ENCODE data around the gene PRKCA.
"Not testable (repeated sequence)": the region's sequence is repeated elsewhere in the genome, so short reads cannot be mapped to it uniquely, and the experiment has no call there.

Gene PRKCA

DNA sequence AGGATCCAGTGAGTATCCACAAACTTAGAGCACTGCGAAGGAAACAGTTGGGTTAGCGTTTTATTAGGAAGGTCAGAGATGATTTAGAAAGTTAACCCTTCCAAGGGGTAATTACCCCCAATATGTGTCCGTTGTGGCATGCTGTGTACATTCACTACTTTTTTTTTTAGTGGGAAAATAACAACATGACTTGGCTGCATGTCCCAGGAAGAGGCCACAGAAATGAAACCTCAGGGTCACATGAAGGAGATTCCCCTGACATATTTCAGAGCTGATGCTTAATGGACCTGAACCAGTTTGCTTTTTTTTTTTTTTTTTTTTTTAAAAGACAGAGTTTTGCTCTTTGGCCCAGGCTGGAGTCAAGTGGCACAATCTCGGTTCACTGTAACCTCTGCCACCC, 167.5 kb downstream of the PRKCA start:
- no peak for DNase-seq

DNA sequence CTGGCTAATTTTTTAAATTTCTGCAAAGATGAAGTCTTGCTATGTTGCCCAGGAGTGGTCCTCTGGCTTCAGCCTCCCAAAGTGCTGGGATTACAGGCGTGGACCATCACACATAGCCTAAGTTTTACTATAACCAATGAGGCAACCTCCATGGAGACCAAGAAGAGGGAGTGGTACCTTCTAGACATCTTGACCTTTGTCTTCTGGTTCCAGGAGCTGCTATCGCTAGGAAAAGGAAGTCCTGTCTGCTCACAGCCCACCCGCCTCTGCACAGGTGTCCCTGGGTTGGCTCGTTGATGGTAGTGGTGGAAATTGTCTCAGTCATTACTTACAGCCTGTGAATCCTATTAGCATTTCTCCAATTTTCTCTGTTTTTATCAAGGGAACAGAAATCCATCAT, 169.7 kb downstream of the PRKCA start:
- DNase-seq: no peak

DNA sequence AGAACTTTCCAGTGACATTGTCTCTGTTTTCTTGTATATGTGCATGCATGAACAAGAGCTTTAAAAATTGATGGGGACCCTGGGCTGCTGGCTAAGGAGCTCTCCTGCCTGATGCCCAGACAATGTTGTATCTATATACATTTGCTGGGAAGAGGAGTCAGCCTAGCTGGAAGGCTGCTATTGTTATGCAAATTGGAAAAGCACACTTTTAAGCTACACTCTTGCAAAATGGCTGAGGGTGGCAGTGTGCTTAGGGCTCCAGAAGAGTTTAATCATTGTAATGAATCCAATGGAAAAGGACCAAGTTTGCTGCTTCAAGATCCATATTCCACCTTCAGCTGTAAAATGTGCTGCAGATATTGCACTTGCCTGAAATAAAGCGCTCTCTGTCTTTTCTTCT, 171.8 kb downstream of the PRKCA start:
- DNase-seq: no peak

DNA sequence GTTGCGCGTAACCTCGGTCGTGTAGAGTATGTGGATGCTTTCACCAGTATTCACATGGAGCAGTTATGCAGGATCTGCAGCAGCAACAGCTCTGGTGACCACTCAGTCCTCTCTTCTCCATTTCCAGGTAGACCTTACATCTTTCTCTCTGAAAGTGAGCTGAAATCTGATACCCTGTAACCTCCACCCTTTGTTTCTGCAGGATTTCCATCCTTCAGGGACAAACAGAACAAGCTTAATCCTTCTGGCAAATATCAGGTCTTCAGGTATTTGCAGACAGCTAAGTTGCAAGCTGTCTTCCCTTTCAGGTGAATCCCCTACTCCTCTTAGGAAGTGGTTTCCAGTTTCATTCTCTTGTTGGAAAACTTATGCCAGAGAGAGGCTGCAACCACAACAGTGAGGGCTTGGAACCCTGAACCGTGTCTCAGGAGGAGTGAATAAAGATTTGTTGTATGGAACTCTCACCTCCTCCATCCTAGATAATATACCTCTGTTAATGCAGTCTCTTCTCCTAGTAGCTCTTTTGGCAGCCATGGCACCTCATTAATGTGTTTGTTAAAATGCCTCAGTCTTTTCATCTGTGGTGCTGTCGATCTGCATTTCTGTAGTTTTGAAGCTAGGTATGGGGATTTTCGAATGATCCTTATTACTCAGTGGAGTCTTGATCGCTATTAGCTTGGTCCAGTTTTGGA, 172.5 kb downstream of the PRKCA start:
- DNase-seq: no peak

DNA sequence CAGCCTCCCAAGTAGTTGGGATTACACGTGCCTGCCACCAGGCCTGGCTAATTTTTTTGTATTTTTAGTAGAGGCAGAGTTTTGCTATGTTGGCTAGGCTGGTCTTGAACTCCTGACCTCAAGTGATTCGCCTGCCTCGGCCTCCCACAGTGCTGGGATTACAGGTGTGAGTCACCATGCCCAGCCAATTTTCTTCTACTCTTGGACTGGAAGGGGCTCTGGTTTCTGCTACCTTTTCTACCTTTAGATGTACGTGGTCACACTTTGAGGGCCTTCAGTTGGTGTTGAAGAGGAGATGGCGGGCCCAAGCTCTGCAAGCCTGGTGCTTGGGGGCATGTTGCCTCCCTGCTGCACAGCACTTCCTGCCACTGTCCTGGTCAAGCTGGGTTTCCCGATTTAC, 173.6 kb downstream of the PRKCA start:
- DNase-seq: no peak

DNA sequence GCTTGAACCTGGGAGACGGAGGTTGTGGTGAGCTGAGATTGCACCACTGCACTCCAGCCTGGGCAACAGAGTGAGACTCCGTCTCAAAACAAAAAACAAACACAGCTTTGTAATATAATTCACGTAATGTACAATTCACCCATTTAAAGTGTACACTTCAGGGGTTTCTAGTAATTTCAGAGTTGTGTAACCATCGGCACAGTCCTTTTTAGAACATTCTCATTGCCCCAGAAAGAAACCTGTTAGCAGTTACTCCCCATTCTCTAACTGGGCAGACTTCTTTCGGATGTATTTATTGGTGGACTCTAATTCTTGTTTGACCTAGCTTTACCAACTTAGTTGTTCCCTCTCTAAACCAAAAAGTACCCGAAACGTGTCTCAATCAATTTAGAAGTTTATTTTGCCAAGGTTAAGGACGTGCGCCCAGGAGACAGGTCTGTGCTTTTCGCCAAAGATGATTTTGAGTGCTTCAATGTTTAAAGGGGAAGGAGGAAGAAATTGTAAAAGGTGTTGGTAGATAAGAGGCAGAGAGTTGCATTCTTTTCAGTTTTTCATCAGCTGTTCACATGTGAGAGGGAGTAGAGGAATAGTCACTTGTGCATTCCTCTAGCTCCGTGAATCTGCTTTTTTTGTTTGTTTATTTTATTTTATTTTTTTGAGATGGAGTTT, 175.3 kb downstream of the PRKCA start:
- DNase-seq: no peak

DNA sequence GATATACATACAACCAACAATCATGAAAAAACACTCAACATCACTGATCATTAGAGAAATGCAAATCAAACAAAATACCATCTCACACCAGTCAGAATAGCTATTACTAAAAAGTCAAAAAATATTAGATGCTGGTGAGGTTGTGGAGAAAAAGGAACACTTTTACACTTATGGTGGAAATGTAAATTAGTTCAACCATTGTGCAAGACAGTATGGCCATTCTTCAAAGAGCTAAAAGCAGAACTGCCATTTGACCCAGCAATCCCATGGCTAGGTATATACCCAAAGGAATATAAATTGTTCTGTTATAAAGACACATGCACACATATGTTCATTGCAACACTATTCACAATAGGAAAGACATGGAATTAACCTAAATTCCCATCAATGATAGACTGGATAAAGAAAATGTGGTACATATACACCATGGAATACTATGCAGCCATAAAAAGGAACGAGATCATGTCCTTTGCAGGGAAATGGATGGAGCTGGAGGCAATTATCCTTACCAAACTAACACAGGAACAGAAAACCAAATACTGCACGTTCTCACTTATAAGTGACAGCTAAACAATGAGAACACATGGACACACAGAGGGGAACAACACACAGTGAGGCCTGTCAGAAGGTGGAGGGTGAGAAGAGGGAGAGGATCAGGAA, 176.9 kb downstream of the PRKCA start:
- DNase-seq: not testable (repeated sequence)

DNA sequence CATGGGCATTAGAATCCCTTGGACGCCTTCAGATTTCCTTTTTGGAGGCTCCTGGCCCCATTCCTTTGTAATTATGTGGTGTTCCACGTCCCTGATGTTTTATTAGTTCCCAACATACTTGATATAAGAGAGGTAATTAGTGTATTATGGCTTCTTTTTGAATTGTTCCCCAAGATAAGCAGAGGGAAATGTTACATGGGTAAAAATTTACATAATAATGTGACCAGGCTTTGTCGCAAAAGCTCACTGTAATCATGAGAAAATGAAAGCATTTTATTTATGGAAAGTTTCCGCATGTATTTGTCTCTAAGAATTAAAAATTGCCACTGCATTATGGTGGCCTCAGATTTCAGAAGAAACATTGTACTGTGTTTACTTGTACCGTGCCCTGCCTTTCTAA, 177.8 kb downstream of the PRKCA start:
- no peak for DNase-seq

DNA sequence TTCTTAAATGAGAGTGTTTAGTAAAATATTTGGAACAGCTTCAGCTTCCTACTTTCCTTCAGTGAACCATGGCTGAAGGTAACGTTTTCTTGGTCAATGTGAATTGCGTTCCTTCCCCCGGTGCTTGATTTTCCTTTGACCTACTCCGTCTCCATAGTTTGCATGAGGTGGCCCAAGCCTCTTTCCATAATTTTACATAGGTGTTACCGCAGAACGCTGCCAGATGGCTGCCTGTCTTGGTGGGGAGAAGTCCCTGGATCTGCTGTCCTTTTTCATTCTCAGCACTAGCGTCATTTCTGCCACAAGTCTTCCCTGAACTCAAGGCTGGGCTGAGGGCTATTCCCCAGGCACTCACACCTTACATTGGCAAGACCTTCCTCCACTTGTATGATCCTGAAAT, 178.4 kb downstream of the PRKCA start:
- DNase-seq: no peak

DNA sequence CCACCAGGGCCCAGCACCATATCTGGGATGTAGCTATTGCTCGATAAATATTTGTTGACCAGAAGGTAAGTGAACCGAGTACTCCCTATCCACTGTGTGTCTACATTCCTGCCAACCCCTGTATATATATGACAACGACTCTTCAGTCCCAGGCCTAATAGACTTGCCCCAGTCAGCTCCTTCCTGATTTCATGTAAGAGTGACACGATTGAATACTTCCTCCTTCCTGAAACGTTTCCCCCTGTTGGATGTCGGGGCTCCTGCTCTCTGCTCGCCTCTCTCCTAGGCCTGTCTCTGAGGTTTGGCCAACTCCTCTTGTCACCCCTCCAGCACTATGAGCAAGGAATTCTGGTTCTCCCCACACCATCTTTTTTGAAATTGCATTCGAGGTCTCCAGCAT, 178.9 kb downstream of the PRKCA start:
- no peak for DNase-seq

DNA sequence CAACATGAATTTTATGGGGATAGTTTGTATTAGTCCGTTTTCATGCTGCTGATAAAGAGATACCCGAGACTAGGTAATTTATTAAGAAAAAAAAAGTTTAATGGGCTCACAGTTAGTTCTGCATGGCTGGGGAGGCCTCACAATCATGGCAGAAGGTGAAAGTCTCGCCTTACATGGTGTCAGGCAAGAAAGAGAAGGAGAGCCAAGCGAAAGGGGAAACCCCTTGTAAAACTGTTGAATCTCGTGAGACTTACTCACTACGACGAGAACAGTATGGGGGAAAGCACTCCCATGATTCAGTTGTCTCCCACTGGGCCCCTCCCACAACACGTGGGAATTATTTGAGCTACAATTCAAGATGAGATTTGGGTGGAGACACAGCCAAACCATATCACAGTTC, 181.5 kb downstream of the PRKCA start:
- DNase-seq: no peak

DNA sequence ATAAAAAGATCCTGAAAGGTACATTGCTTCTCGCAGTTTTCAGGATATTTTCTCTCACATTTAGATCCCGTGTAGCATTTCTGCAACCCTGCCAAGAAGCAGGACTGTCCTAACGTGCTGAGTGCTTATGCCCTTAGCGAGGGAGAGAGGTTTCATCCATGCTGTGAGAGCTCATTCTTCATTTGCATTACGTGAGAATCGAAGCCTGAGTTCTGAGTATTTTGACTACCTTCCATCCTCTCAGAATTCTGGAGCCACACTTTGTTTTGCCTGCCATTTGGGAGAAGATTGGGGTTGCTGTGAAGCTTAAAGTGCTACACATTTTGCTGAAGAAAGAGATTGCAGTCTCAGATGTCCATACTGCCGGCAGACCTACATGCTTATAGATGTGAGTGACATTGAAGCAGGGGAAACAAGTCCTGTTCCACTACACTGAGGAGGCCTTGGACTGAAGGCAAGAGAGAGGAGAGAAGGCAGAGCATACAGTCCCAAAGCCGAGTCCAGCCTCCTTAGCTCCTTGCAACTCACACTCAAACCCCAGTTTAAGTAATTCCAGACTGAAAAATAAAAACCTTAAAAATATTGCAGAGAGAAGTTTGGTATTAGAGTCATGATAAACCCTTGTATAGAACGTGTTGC, 183.0 kb downstream of the PRKCA start:
- no peak for DNase-seq

DNA sequence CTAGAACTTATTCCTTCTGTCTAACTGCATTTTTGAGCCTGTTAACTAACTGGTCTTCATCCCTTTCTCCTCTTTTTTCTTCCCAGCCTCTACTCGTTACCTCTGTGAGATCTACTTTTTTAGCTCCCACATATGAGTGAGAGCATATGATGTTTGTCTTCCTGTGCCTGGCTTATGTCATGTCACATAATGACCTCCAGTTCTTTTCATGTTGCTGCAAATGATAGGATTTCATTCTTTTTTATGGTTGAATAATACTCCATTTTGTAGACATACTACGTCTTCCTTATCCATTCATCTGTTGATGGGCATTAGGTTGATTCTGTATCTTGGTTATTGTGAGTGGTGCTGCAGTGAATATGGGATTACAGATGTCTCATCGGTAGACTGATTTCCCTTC, 184.7 kb downstream of the PRKCA start:
- no peak for DNase-seq

DNA sequence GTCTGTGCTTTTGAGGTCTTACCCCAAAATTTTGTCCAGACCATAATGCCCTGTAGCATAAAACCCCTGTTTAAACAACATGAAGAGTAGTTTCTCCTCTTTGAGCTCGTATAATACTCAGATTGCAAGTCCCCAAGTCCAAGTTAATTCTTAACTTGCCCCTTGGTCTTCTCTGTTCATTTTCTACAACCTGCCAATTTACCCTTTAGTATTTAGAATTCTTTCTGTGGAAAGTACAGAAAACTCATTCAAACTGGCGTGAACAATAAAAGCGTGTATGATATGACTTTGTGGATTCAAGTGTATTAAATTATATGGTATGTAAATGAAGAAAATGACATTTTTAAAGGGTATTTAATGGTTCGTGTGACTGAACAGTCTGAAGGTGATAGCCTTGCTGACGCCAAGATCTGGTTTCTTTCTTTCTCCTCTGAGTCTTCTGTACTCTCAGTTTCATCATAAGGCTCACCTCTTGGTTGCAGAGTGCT, 185.6 kb downstream of the PRKCA start:
- no peak for DNase-seq

DNA sequence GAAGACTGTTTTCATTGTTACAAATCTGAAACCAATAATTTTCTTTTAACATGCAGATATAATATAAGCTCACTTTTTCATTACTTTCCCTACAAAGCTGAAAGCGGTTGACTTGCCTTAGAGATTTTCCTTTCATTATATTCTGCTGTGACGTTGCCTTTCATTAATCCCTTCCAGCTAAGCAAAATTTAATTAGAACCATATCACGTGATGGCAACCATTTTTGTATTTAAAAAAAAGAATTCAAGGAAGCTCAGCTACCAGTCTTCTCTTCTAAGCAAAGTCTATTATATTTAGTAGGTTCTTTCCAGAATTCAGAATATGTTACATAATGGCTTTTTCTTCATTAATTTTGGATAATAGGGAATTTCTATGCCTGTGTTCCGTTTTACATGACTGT, 186.5 kb downstream of the PRKCA start:
- no peak for DNase-seq

DNA sequence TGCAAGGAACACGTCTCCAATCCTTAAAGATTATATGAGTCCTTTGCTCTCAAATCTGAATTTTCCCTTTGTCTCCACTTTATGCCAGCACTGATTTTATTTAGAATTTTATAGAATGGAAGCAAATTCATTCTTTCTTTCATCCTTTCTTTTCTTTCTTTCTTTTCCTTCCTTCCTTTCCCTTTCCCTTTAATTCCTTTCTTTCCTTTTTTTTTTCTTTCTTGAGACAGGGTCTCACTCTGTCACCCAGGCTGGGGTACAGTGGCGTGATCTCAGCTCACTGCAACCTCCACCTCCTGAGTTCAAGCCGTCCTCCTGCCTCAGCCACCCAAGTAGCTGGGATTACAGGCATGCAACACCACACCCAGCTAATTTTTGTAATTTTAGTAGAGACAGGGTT, 187.2 kb downstream of the PRKCA start:
- not testable (repeated sequence) for DNase-seq

DNA sequence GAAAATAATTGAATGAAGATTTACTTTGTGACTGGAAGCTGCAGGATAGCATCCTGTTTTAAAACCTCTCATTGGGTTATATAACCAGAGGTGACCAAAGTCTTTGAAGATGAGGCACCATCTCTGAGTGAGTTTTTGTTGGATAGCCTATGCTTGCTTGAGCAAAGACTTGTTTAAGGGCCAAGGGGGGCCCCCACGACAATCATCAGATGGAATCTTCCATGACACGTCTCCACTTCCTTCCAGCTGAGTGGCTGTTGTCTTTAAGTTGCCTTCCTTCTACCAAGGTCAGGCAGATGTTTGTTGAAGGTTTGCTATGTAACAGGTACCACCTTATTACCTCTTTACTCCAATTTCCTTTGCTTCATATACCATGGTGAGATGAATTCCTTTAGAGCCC, 188.8 kb downstream of the PRKCA start:
- DNase-seq: no peak

DNA sequence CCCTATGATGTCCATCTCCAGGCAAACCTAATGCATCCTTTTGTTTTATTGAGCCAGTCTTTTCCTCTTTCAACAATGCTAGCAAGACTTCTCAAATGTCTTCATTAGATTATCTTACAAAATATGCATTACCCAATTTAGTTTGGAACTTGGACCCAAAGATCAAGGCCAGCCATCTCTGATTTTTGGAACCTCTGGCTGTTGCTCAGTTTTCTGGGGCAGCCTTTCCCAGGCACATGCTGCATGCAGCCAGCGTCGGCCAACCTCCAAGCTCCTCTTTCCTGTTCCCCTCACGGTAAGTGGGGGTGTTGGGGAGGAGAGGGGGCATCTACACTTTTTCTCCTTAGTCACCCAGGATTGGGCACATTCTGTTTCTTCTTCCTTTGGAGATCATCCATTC, 189.3 kb downstream of the PRKCA start:
- no peak for DNase-seq

DNA sequence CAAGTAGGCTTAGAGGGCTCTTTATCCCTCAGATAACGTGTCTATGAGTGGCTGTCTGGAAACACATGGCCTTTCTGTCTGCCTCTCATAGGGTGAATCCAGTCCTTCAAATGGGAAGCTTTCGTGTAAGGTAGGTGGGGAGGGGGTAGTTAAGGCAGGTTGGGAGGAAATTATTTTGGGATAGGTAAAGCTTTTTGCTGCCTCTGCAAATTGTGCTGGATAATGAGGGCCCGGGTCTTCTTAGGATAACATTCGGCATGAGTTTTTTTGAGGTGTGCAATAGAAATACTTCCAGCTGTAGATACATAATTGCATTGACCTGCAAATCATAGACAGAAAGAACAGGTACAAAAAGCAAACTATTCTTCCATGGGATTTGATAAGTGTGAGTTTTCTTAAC, 189.7 kb downstream of the PRKCA start:
- DNase-seq: no peak

DNA sequence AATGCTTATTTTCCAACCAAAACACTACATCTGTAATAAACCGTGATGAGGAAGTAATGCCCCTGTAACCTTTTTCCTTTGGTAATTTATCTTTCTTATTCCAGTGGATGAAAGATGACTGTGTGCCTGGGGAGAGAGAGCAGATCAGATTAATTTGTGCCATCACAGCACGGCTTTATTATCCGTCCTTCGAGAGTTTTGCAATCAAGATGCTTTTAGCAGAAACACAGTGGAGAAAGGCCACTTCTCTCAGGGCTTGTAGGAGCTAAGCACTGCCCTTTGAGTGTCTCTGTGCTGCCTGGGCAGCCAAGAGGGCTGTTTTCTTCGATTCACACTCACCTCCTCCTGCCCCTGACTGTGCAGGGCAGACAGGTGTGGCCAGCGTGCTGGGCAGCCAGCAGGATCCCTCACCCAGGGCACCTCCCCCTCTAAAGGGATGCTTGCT, 190.2 kb downstream of the PRKCA start:
- no peak for DNase-seq

DNA sequence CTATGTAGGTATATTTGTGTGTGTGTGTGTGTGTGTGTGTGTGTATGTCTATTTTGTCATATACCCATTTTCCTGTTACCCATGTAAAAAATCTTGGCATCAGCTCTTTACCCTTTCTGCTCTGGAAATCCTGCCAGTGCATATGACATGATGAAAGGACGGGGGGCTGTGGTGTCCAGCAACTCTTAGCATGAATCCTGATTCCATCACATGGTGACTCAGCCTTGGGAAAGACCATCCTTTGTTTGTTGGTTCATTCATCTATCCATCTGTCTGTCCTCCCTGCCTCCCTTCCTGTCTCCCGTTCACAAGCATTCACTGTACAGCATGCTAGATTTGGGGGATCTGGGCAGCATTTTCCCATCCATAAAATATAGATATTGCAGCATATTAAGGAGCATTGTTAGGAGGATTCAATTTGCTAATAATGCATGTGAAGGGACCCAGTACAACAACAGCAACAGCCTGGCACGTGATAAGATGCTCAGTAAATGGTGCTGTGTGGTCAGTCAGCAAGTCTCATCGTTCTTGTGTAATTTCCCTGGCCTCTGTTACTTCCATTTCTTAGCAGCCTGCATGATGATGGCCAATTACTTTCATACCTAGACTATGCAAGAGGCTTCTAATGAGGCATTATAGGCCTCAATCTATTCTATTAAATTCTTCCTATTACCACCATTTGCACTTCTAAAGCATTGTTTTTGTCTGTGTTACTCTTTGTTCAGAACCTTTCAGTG, 191.0 kb downstream of the PRKCA start:
- DNase-seq: no peak

DNA sequence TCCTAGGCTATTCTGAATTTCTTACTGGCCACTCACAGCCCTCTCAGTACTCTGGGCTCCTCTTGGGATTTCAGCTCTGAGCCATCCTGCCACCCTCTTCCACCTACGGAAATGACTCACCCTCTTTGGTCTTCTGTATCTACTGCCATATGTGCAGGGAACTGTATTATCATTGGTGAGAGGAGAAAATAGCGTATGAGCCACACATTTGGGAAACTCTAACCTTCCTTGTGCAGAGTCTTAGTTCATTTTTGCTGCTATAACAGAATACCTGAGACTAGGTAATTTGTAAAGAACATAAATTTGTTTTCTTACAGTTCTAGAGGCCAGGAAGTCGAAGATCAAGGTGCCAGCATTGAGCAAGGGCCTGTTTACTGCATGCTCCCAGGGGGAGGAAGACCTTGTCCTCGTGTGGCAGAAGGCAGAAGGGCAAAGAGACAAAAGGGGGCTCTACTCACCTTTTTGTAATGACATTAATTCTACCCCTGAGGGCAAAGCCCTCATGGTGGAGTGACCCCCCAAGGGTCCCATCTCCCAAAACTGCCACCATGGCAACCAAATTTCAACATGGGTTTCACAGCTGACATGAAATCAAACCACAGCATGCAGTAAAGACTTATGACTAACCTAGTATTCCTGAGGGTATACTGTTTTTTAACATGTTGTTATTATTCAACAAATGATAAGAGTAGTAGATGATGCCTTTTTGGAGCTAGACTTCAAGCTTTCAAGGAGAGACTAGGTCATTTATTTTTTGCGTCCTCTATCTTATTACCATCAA, 191.8 kb downstream of the PRKCA start:
- no peak for DNase-seq

Measured in OCI-M1 (cell line).